T-helper 1 cell (primary cell): Measurements from ENCODE around the gene CENPT.
"Not testable (repeated sequence)": the region's sequence is repeated elsewhere in the genome, so short reads cannot be mapped to it uniquely, and the experiment has no call there.

ENCODE experiments used
- DNase-seq, 5 donors: peaks; one replicate each; pipeline ENCODE4 v3.0.0-alpha.2; 2012 to 2020

CENPT gene

GRCh38 chr16:67845291-67846062, 2.0 kb downstream of the CENPT start:
- no peak for DNase-seq

GRCh38 chr16:67844497-67844896, 3.0 kb downstream of the CENPT start:
- no peak for DNase-seq

DNA sequence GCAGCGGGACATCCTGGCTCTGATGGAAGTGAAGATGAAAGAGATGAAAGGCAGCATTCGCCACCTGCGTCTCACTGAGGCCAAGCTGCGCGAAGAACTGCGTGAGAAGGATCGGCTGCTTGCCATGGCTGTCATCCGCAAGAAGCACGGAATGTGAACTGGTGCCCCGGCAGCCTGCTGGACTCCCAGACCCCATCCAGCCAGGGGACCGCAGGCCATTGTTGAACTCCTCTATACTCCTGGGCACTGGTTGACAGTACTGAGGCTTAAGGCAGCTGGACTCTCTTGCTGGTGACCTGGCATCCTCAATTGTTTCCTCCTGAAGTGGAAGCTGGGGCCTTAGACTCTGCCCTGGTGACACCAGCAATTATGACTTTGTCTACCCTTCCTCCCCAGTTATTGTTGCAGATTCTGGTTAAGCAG, 4.1 kb downstream of the CENPT start:
- no peak for DNase-seq

- peak; percentile 37 to 79 (median 63) for DNase-seq
Measured at GRCh38 chr16:67842509-67843342, 4.8 kb downstream of the CENPT start.

- DNase-seq, result peak; percentile 78 to 95 (median 90)
Measured at GRCh38 chr16:67841816-67842508, 5.5 kb downstream of the CENPT start, which contains the start of gene THAP11. Gene THAP11 (plus strand): TSS chr16:67842320. CDS start chr16:67842555, 235 bp downstream.

DNA sequence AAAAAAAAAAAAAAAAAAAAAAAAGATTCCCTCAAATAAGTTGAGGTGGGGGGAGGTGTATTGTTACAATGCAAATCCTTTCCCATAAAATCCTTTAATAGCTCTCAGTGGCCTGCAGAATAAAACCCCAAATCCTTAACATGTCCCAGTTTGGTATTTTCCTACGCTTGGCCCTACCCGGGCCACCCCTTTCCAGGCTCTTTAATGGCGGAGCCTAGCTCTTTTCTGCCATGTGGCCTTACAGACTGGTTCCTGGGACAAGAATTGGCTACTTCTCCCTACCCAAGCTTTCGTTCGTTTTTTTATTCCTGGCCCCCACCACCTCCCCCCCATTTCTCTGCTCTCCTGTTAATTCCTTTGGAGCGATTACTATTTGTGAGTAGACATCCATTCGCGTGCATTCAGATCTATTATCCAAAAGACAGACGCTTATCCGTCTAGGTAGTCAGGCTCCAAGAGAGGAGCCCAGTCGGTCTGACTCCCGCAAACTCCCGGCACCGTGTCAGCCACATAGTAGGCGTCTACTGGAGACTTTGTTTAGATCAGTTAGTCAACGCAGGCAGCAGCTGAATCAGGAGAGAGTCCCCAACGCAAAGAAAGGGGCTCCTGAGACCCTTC, 6.2 kb downstream of the CENPT start:
- DNase-seq, result no peak

DNA sequence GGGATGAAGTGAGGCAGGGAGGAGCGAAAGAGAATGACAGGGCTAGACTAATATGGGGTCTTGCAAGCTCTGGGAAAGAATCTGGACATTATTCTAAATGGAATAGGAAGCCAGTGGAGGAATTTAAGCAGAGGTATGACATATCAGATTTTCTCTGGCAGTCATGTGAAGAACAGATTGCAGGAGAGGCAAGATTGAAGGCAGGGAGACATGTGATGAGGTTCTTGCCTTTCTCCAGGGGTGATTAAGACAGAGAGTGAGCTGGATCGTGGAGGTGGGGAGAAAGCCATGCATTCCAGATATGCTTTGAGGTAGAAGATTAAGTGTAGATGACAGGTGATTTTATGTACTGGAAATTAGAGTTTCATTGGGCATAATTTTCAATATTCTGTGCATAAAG, 9.7 kb downstream of the CENPT start:
- DNase-seq, result no peak

DNA sequence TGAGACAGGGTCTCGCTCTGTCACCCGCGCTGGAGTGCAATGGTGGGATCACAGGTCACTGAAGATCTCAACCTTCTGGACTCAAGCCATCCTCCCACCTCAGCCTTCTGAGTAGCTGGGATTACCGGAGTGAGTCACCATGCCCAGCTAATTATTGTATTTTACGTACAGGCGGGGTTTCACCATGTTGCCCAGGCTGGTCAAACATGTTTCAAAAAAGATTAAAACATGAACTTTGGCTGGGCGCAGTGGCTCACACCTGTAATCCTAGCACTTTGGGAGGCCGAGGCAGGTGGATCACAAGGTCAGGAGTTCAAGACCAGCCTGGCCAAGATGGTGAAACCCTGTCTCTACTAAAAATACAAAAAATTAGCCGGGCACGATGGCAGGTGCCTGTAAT, 10.3 kb downstream of the CENPT start:
- not testable (repeated sequence) for DNase-seq

DNA sequence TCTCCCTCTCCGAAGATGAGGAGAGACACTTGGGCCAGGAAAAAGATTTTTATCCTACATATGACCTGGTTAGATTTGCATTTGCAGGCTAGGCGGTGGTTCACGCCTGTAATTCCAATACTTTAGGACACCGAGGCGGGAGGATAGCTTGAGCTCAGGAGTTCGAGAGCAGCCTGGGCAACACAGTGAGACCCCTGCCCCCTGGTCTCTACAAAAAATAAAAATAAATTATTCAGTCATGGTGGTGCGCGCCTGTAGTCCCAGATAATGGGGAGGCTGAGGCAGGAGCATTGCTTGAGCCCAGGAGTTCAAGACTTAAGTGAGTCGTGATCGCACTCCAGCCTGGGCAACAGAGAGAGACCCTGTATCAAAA, 13.3 kb downstream of the CENPT start:
- no peak for DNase-seq

DNA sequence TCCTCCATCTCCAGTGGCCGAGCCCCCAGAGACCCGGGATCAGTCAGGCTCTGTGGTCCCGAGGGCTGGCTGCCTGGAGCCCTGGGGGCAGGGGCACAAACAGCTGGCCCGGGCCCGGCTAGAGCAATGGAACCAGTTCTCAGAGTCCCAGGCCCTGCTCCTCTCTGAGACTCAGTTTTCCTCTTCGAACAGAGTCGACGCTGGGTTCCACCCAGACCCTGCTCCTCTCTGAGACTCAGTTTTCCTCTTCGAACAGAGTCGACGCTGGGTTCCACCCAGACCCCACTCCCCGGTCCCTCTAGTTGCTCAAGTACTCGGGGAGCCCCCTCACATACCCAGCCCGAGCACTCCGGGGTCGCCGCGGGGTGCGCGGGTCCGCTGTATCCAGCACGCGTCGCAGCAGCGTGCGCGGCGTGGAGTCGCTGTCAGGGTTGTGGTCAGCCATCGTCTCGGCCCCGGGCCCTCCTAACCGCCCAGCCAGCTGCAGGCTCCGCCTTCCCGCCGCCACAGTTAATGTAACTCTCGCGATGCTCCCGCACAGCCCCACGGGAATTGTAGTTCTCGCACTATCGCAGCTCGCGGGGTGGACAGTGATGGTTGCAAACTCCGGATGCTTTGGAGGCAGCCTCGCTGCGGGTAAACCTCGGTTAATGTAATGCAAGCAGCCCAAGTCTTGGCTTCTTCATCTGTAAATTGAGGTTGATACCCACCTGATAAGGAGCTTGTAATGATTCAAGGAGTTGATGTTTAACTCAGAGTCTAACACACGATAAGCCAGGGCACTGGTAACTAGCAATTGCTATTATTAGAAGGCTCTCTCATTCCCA, 13.9 kb downstream of the CENPT start:
- DNase-seq, result peak; percentile 77 to 92 (median 86)

GRCh38 chr16:67833030-67833414, 14.5 kb downstream of the CENPT start:
- no peak for DNase-seq

DNA sequence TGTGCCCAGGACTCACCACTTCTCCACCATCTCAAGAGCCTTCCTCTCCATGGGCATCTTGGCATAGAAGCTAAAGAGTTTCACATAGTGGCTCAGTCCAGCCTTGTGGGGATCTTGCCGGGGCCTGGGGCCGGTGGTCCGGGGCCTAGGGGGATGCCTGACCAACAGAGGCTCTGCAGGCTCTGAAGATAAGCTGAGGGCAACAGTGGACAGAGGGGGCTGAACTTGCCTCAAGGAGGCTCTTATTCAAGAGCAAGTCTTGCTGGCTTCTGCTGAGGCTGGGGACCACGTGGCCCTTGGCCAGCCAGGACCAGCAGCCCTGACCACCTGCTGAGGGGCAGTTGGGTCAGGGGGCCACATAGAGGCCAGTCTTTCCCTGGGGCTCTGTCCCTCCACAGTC, 18.8 kb downstream of the CENPT start:
- DNase-seq, result no peak

GRCh38 chr16:67825906-67826305, 21.6 kb downstream of the CENPT start:
- DNase-seq, result no peak

DNA sequence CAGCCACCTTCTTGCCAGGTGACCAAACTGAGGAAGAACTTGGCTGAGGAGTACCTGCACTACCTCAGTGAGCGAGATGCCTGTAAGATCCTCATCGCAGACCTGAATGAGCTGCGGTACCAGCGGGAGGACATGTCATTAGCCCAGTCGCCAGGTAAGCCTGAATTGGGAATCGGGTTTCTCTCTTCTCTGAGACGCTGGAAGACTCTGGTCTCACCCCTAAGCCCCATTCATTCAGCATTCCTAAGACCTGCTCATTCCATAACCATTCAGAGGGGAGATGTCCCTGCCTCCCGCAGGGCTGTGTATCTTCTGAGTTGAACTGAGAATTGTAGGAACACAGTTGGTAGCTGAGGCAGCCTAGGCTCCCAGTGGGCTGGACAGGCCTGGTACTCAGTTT, 22.4 kb downstream of the CENPT start:
- DNase-seq, result no peak

DNA sequence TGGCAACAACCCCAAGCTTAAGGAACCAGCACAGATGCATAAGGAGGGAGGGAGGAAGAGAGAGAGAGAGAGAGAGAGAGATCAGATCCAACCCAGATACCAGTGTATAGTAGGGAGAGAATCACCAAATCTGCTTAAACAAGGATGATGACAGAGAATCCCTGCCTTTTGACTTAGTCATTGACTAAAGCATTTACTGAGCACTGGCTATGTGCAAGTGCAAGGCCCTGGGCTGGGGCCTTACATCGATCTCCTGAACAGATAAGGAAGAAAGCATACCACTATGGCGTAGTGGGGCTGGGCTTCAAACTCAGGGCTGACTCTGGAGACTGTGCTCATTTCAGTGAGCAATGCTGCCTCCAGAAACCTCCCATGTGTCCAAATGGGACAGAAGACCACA, 25.0 kb downstream of the CENPT start:
- DNase-seq, result no peak

DNA sequence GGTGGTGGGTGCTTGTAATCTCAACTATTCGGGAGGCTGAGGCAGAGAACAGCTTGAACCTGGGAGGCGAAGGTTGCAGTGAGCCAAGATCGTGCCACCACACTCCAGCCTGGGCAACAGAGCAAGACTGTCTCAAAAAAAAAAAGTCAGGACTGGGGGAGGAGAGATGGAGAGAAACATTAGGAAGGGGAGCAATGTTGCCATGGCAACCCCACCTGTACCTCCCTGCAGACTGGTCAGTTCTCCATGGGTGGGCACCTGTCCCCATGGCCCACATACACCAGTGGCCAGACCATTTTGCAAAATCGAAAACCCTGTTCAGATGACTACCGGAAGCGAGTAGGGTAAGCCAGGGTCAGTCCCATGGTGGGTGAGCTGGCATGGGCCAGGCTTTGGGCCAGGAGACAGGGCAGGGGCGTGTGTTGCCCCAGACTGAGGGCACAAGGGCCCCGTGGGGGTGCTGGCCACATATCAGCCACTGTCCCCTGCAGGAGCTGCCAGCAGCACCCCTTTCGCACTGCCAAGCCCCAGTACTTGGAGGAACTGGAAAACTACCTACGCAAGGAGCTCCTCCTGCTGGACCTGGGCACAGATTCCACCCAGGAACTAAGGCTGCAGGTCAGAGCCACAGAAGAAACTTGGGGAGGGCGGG, 26.8 kb downstream of the CENPT start:
- DNase-seq, result no peak

GRCh38 chr16:67814567-67814966, 32.9 kb downstream of the CENPT start:
- no peak for DNase-seq

GRCh38 chr16:67811899-67812298, 35.6 kb downstream of the CENPT start:
- no peak for DNase-seq

- no peak for DNase-seq
Measured at GRCh38 chr16:67807148-67807682, 40.3 kb downstream of the CENPT start.

- peak; percentile 93 to 99 (median 96) for DNase-seq
Measured at GRCh38 chr16:67806428-67807147, 40.9 kb downstream of the CENPT start, which contains the start of the genes RANBP10 and TSNAXIP1. Gene RANBP10 (minus strand): TSS chr16:67806560. CDS start chr16:67806536, 24 bp downstream. Gene TSNAXIP1 (plus strand): TSS chr16:67806889. CDS start chr16:67807150, 261 bp downstream.
